Pulmonary artery endothelial cell (primary cell): Measurements from ENCODE around the gene NLRP8. TPM values are rescaled to one million over a fixed set of nuclear protein-coding genes. Genes with fewer than 3 reads are reported as not detected.
"Not testable (repeated sequence)": the region's sequence is repeated elsewhere in the genome, so short reads cannot be mapped to it uniquely, and the experiment has no call there.

ENCODE experiments used
- DNase-seq: peaks from one replicate; pipeline ENCODE4 v3.0.0-alpha.2; 2011; ENCODE audit warnings: low read depth, low spot score
- total RNA-seq: library from RNA; depleted of rRNA; stranded (reverse); fragments of >200 nt; gene quantifications from 2 replicates; pipeline ENCODE4 v1.2.3, GENCODE V29; 2014

NLRP8 gene
- total RNA-seq: not detected in 2 replicates

DNA sequence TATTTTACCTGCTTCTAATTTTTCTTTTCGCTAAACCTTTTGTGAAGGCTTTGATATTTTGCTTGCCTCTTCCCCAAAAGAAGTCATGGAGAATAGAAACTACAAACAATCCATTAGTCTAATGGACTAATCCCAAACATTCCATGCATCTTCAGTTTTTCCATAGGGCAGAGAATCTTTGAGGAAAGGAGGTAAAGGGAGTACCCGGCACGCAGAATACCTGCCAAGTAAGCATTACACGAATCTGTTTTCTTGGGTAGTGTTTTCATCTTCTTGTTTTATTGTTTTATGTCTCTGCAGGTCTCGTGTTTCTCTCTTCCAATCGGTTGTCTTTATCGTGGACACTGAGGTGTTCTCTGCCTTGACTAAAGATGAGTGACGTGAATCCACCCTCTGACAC lies at the start of gene NLRP8:
Gene NLRP8 (plus strand): TSS at position 301 of the 400 bp plus-strand sequence.
- DNase-seq: no peak

- no peak for DNase-seq
Measured at GRCh38 chr19:55898911-55899310, 48.7 kb upstream of the NLRP8 start.

DNA sequence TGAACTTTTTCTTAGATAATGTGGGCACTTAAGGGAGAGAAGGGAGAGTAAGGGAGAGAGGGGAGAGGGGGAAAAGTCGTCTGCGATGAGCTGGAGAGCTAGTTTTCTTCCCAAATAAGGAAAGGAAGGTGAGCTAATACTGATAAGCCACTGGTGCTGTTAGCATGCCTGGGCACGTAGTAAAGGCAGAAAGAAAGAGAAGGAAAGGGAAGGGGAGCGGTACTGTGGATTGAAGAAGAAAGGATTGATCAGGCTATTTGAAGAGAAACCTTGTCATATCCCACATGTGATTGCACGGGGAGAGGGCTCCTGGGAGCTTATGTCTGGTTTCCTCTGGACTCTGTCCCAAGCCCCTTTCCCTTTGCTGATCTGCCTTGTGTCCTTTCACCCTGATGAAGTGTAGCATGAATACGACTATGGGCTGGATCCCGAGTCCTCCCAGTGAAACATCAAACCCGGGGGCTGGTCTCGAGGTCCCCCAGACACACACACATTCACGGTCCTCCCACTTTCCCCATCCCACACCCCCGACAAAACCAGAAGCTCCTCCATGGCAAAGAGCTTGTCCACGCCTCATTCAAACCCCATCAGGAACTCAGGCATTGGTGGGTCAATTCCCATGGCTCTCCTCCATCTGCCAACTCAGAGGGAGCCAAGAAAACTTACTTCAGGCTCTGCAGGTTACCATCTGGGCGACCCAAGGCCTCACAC lies 46.1 kb upstream of the NLRP8 start:
- no peak for DNase-seq

- DNase-seq: no peak
Measured at GRCh38 chr19:55902080-55902751, 45.4 kb upstream of the NLRP8 start.

DNA sequence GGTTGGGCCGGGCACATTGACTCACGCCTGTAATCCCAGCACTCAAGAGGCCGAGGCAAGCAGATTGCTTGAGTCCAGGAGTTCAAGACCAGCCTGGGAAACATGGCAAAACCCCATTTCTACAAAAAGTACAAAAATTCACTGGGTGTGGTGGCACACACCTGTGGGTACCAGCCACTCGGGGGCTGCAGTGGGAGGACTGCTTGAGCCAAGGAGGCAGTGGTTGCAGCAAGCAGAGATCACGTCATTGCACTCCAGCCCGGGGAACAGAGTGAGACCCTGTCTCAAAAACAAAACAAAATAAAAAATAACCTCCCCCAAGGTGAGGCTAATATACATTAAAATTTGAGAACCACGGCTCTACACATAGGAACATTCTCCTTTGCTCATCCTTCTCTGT lies 40.3 kb upstream of the NLRP8 start:
- no peak for DNase-seq

- DNase-seq: no peak
Measured at GRCh38 chr19:55907746-55908145, 39.9 kb upstream of the NLRP8 start.

- no peak for DNase-seq
Measured at GRCh38 chr19:55909801-55910200, 37.8 kb upstream of the NLRP8 start.

DNA sequence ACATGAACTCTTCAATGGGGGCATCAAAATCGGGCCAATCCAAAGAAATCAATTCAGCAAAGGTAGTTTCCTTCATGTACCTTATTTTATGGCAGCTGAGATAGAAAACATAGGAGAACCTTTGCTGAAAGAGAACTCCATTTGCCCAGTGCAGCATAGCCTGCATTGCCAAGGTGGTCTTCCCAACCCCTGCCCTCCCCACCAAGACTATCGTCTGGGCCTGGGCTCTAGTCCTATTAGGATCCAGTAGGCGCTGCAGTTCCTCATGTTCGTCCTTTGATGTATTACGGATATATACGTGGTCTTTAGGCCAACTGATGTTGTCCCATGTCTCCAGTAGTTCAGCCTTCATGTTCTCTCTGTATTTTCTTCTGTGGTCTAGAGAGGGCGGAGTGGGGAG lies 34.7 kb upstream of the NLRP8 start:
- DNase-seq: no peak

DNA sequence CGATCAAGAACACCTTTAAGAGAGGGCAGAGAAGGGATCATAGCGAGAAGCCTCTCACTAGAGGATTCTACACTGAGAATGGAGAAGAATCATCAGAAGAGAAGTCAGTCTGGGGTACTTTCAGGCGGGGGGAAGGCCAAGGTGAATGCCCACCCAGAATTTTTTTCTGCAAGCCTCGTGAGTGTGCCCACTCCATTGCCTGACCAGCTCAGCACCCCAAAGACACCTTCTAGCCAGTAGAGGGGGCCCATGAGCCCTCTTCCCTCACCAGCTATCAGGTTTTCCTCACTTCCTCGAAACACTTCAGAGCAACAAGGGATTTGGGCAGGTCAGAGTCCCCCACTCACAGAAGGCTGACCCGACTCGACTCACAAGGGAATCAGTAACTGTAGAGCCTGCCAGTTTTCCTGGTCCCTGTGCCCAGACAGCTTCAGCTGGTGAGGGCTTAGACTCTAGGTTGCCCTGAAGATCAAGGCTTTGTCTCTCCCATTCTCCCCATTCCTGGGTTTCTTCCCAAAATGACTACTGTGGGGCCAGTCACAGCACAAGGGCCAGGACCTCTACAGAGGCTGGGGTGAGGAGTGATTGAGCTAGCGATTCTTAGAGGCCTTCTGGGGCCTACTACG lies 33.9 kb upstream of the NLRP8 start:
- no peak for DNase-seq

DNA sequence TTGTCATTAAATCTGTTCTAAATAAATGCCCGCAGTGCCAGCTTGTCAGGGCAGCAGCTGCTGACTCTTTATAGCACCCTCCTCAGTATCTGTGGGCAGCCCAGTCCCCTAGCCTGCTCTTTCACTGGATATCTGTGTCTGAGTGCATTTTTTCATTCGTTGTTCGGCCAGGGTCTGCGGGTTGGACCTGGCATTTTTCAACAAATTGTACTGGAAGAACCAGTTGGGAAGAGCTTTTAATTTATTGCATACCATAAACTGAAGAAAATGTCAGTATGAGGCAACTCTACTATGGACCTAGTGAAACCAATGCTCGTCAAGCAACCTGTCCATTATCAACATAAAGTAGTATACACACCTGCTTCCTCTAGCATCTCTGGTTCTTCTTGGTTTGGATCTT lies 24.1 kb upstream of the NLRP8 start:
- DNase-seq: no peak

DNA sequence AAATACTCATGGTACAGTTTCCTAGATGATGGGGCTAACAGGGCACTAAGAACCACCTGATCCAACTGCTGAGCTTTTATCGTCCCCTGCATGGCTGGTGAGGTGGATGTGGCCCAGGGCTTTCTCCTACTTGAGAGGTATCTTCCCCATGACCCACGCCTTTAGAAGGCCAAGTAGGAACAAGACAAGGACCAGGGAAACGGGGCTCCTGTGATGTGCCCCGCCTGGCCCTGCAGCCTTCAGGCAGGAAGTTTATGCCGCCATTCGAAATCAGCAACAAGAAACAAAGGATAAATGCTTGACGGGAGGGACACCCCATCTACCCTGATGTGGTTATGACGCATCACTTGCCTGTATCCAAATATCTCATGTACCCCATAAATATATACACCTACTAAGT lies 19.6 kb upstream of the NLRP8 start:
- DNase-seq: no peak

- not testable (repeated sequence) for DNase-seq
Measured at GRCh38 chr19:55929258-55929657, 18.4 kb upstream of the NLRP8 start.

DNA sequence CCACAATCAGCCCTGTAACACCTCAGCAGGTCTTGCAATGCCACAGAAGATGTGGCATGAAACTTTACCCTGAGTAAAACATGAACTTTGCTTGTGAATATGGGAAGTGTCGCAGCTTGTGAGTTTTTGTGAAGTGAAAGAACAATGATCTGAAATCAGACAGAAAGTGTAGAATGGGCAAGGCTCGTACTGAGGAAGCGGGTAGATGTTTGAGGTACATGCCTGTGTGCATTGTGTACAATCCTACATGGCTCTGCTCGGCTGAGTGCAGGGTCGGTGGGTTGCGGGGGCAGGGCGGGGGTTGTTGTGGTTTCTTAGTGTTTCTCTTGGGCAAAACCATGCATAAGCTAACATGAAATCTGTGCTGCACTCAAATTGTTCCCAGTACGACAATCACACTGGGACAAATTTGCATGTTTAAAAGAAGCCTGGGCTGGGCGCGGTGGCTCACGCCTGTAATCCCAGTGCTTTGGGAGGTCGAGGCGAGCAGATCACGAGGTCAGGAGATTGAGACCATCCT lies 16.6 kb upstream of the NLRP8 start:
- DNase-seq: no peak

GRCh38 chr19:55931936-55932386 lies 15.7 kb upstream of the NLRP8 start, which contains the start of gene NLRP13:
NLRP13 (minus strand) TSS chr19:55932336; CDS start chr19:55932311, 25 bp downstream.
- no peak for DNase-seq

- DNase-seq: no peak
Measured at GRCh38 chr19:55935206-55935605, 12.4 kb upstream of the NLRP8 start.

- no peak for DNase-seq
Measured at GRCh38 chr19:55939206-55939605, 8.4 kb upstream of the NLRP8 start.

DNA sequence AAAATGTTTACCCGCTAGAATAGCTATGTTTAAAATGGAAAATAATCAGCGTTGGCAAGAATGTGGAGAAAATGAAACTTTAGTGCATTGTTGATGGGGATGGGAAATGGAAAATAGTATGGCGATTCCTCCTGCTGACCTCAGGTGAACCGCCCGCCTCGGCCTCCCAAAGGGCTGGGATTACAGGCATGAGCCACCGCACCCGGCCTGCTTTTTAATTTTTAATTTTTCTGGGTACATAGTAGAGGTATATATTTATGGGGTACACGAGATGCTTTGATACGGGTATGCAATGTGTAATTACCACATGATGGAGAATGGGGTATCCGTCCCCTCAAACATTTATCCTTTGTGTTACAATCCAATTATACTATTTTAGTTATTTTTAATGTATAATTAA lies 7.3 kb upstream of the NLRP8 start:
- DNase-seq: no peak

DNA sequence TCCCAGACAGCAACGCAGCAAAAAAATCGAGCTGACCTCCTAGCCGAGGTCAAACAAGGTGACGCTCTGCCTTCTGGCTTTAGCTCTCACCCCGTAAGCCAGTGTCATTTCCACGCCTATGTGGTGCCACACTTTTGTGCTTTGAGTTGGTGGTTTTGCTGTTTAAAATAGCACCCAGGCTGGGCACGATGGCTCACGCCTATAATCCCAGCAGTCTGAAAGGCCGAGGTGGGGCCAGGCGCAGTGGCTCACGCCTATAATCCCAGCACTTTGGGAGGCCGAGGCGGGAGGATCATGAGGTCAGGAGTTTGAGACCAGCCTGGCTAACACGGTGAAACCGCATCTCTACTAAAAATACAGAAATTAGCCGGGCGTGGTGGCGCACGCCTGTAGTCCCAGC lies 2.9 kb downstream of the NLRP8 start:
- DNase-seq: not testable (repeated sequence)

GRCh38 chr19:55956431-55956830 lies 8.8 kb downstream of the NLRP8 start:
- no peak for DNase-seq

DNA sequence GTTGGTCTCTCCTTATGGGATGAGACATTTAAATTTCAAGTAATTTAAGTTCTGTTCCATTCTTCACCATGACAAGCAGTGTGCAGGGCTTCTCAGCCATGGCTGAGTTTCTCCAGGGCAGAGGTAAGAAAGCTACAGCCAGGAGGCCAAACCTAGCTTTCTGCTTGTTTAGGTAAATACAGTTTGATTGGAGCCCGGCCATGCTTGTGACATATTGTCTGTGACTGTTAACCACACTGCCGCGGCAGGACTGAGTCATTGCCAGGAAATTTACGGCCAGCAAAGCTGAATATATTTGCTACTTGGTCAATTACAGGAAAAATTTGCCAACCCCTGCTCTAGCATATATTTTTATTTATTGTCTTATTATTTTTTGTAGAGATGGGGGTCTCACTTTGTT lies 10.7 kb downstream of the NLRP8 start:
- no peak for DNase-seq

GRCh38 chr19:55959996-55960675 lies 12.5 kb downstream of the NLRP8 start:
- no peak for DNase-seq

DNA sequence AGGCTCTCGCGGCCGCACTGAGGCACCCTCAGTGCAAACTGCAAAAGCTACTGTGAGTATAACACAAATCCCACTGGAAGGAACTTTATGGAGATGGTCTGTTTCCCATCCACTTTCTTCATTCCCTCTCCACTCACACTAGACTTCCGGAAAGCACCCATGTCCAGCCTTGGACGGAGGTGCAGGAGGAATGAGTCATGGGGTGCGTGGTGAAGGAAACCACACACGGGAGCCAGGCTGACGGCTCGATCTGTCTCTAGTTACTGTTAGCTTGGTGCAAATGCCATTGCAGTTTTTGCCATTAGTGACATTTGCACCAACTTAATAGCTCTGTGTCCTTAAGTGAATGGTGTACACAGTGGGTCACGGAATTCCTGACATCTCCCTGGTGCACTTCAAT lies 14.6 kb downstream of the NLRP8 start:
- DNase-seq: no peak
